ENCODE data around the gene LYZL1. TPM values are rescaled to one million over a fixed set of nuclear protein-coding genes. Genes with fewer than 3 reads are reported as not detected.

The LYZL1 gene
- total RNA-seq, 1 donor: not detected

DNA sequence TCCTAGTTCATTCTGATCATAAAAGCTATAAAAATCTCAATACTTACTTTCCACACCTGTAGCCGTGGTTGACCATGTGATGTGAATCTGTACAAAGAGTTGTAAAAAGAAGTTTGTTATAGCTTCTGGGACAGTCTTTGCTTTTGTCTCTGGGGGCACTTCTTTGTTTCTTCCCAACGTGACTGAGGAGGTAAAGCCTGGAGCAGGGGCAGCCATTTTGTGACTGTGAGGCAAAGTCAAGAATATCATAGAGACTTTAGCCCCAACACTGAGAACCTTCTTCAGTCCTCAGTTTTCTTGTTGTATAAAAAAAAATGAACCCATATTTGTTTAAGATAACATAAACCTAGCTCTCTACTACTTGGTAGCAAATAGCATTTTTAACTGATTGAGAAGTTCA lies 29.4 kb upstream of the LYZL1 start:
- no peak overlapping the region for H3K4me2 ChIP-seq (ENCODE audit: insufficient read depth, low read length)

DNA sequence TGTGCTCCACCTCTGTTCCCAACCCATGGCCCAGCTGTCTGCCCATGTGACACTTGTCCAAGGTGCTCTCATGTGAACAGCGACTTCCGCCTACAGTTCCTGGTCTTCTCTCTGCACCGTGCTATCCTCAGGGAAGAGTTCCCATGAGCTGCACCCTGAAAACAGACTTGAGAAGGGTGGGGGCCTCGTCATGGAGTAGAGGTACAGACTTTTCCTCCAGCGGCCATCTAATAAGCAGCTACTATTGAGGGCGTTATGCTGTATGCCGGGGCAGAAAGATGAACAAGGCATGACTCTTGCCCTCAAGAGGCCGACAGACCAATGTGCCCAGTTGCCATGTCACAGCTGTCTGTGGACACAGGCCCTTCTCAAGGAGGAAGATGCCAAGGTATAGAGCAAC lies 25.4 kb upstream of the LYZL1 start:
- Histone ChIP-seq H3K4me3 (ENCODE audit: insufficient read depth, low read length) (no peak overlapping the region), H3K36me3 (ENCODE audit: insufficient read depth, low read length) (no peaks in the 10 kb centered on the region), H4K20me1 (ENCODE audit: insufficient read depth, low read length) (no peaks in the 10 kb centered on the region), H2AFZ (ENCODE audit: low read length) (no peak overlapping the region), H3K27me3 (ENCODE audit: insufficient read depth, low read length) (peaks cover 45% of the 10 kb centered on the region), H3K4me1 (ENCODE audit: insufficient read depth, low read length) (no peaks in the 10 kb centered on the region), H3K4me2 (ENCODE audit: insufficient read depth, low read length) (no peak overlapping the region), H3K79me2 (ENCODE audit: insufficient read depth, low read length) (no peaks in the 10 kb centered on the region), H3K27ac (ENCODE audit: low read depth, low read length) (no peak overlapping the region), H3K9me3 (ENCODE audit: low read depth, low read length) (no peaks in the 10 kb centered on the region)
- no peak for DNase-seq (ENCODE audit: insufficient read length, low spot score, missing footprints)
- TF ChIP-seq, protein P1, sequence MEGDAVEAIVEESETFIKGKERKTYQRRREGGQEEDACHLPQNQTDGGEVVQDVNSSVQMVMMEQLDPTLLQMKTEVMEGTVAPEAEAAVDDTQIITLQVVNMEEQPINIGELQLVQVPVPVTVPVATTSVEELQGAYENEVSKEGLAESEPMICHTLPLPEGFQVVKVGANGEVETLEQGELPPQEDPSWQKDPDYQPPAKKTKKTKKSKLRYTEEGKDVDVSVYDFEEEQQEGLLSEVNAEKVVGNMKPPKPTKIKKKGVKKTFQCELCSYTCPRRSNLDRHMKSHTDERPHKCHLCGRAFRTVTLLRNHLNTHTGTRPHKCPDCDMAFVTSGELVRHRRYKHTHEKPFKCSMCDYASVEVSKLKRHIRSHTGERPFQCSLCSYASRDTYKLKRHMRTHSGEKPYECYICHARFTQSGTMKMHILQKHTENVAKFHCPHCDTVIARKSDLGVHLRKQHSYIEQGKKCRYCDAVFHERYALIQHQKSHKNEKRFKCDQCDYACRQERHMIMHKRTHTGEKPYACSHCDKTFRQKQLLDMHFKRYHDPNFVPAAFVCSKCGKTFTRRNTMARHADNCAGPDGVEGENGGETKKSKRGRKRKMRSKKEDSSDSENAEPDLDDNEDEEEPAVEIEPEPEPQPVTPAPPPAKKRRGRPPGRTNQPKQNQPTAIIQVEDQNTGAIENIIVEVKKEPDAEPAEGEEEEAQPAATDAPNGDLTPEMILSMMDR (IDR thresholded peaks at IDR 0.05; ENCODE audit: extremely low read depth, low read depth, low read length): no peak

More for the DNA sequence above, 29.4 kb upstream of the LYZL1 start:
- H3K9me3 ChIP-seq (ENCODE audit: low read depth, low read length): no peaks in the 10 kb centered on the region
- no peak overlapping the region for H3K4me3 ChIP-seq (ENCODE audit: insufficient read depth, low read length)
- no peaks in the 10 kb centered on the region for H4K20me1 ChIP-seq (ENCODE audit: insufficient read depth, low read length)
- H3K27me3 ChIP-seq (ENCODE audit: insufficient read depth, low read length): peaks cover 50% of the 10 kb centered on the region
- no peak for DNase-seq (ENCODE audit: insufficient read length, low spot score, missing footprints)
- H2AFZ ChIP-seq (ENCODE audit: low read length): no peak overlapping the region
- H3K79me2 ChIP-seq (ENCODE audit: insufficient read depth, low read length): no peaks in the 10 kb centered on the region
- TF ChIP-seq, protein P1 (IDR thresholded peaks at IDR 0.05; ENCODE audit: extremely low read depth, low read depth, low read length): no peak
- peaks cover 24% of the 10 kb centered on the region for H3K4me1 ChIP-seq (ENCODE audit: insufficient read depth, low read length)
- H3K36me3 ChIP-seq (ENCODE audit: insufficient read depth, low read length): no peaks in the 10 kb centered on the region
- H3K27ac ChIP-seq (ENCODE audit: low read depth, low read length): no peak overlapping the region

DNA sequence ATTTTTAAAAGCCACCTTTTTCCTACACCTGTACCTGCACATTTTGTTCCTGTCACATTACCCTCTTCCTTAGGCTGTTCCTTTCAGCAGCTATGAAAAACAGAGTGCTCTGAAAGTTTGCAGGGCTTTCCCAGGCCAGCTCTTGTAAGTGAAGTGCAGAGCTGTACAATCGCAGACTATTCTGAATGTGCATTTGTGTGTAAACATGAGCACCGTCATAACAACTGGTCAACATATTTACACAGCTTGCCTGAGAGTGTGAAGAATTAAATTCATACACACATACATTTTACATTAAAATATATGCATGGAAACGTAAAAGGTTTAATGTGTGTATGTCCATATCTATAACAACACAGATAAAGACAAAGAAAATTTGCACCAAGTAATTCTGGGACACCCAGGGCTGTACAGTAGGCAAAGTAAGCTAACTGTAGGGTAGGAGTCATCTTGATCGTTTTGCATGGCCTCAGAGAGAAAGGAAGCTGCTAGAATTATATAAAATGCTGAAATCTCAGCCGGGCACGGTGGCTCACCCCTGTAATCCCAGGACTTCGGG lies 23.6 kb upstream of the LYZL1 start:
- H4K20me1 ChIP-seq (ENCODE audit: insufficient read depth, low read length): no peaks in the 10 kb centered on the region
- H3K36me3 ChIP-seq (ENCODE audit: insufficient read depth, low read length): no peaks in the 10 kb centered on the region
- H3K4me2 ChIP-seq (ENCODE audit: insufficient read depth, low read length): no peak overlapping the region
- DNase-seq (ENCODE audit: insufficient read length, low spot score, missing footprints): no peak
- H3K27me3 ChIP-seq (ENCODE audit: insufficient read depth, low read length): peaks cover 41% of the 10 kb centered on the region
- H3K9me3 ChIP-seq (ENCODE audit: low read depth, low read length): no peaks in the 10 kb centered on the region
- H3K4me3 ChIP-seq (ENCODE audit: insufficient read depth, low read length): no peak overlapping the region
- H2AFZ ChIP-seq (ENCODE audit: low read length): no peak overlapping the region
- H3K4me1 ChIP-seq (ENCODE audit: insufficient read depth, low read length): no peaks in the 10 kb centered on the region
- TF ChIP-seq, protein P1 (IDR thresholded peaks at IDR 0.05; ENCODE audit: extremely low read depth, low read depth, low read length): no peak
- no peak overlapping the region for H3K27ac ChIP-seq (ENCODE audit: low read depth, low read length)
- H3K79me2 ChIP-seq (ENCODE audit: insufficient read depth, low read length): no peaks in the 10 kb centered on the region

DNA sequence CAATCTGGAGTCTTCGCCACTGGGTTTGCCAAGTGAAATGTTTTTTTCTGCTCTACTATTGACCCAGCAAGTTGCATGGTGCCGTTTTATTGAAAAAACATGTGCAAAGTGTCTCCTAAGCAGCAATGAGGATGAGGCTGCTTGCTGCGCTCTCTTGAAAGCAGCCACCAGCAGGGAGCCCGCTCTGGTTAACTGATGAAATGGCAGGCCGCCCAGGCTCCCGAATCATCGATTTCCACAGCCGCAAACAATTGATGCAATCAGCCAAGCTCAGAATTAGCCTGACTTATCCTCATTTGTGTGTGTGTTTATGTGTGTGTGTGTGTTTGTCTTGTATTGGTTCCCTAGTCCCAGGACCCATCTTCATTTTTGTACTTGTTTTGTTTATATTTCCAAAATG lies 22.2 kb upstream of the LYZL1 start:
- Histone ChIP-seq H4K20me1 (ENCODE audit: insufficient read depth, low read length) (no peaks in the 10 kb centered on the region), H3K9me3 (ENCODE audit: low read depth, low read length) (no peaks in the 10 kb centered on the region)

More for the DNA sequence above, 22.2 kb upstream of the LYZL1 start:
- no peaks in the 10 kb centered on the region for H3K36me3 ChIP-seq (ENCODE audit: insufficient read depth, low read length)
- no peak overlapping the region for H3K4me2 ChIP-seq (ENCODE audit: insufficient read depth, low read length)
- H2AFZ ChIP-seq (ENCODE audit: low read length): no peak overlapping the region
- H3K27ac ChIP-seq (ENCODE audit: low read depth, low read length): no peak overlapping the region
- H3K27me3 ChIP-seq (ENCODE audit: insufficient read depth, low read length): peaks cover 35% of the 10 kb centered on the region
- no peak overlapping the region for H3K4me3 ChIP-seq (ENCODE audit: insufficient read depth, low read length)
- DNase-seq (ENCODE audit: insufficient read length, low spot score, missing footprints): no peak
- no peaks in the 10 kb centered on the region for H3K79me2 ChIP-seq (ENCODE audit: insufficient read depth, low read length)
- TF ChIP-seq, protein P1 (IDR thresholded peaks at IDR 0.05; ENCODE audit: extremely low read depth, low read depth, low read length): no peak
- no peaks in the 10 kb centered on the region for H3K4me1 ChIP-seq (ENCODE audit: insufficient read depth, low read length)

Data from osteoblast (primary cell).